B cell (primary cell): ENCODE measurements around the gene SIGMAR1. TPM values are rescaled to one million over a fixed set of nuclear protein-coding genes. Genes with fewer than 3 reads are reported as not detected.

Source experiments
- ATAC-seq: fragments of 200-7000 bp; cut with Tn5 transposase; one replicate; pipeline ENCODE4 v1.10.0; 2021; ENCODE audit warnings: low read depth, mild to moderate bottlenecking, moderate number of reproducible peaks, moderate library complexity
- CTCF ChIA-PET: fragments of 350-600 bp; sonication (Branson Sonifier 250); formaldehyde crosslinking; loops from one replicate; lab custom pipeline; 2021; ENCODE audit warnings: antibody characterized with exemption, inconsistent platforms; lab: Charles Lee
- POLR2A ChIA-PET: fragments of 350-600 bp; sonication (Branson Sonifier 250); formaldehyde crosslinking; loops from one replicate; lab custom pipeline; 2021; ENCODE audit warnings: antibody characterized with exemption; lab: Charles Lee
- DNase-seq: peaks from one replicate; pipeline ENCODE4 v3.0.0; 2013
- H2AFZ ChIP-seq: 2 replicates; pipeline ENCODE4 v1.6.1; 2012; ENCODE audit warnings: mild to moderate bottlenecking, low read depth, low read length; ENCODE audit not compliant: insufficient read depth, poor library complexity, severe bottlenecking
- H3K27ac ChIP-seq, 2 donors: 1 replicate in 1 of 2; 2 replicates in 1 of 2; pipeline ENCODE4 v1.5.1; 2012 to 2013; ENCODE audit warnings: low read length in 2 of 2, mild to moderate bottlenecking in 2 of 2, moderate library complexity in 1 of 2
- H3K27me3 ChIP-seq, 4 experiments: fragments of 200-600 bp in 1 of 4; sonication (generic) in 1 of 4; replicated peaks in 1 of 4; 1 replicate in 2 of 4; 2 replicates in 2 of 4; pipeline versions ENCODE4 v1.6.1 to v1.7.0; 2013 to 2016; ENCODE audit warnings: low read length in 3 of 4, mild to moderate bottlenecking in 2 of 4, mixed read lengths in 1 of 4, moderate library complexity in 1 of 4; ENCODE audit not compliant: insufficient read depth in 4 of 4, control insufficient read depth in 3 of 4; ENCODE audit errors: control extremely low read depth in 1 of 4
- H3K36me3 ChIP-seq, 2 experiments: replicated peaks in 1 of 2; 1 replicate in 1 of 2; 2 replicates in 1 of 2; pipeline versions ENCODE4 v1.6.1 to v1.7.1; 2013; ENCODE audit warnings: low read length in 1 of 2; ENCODE audit not compliant: insufficient read depth in 2 of 2, control insufficient read depth in 1 of 2; ENCODE audit errors: control extremely low read depth in 1 of 2, extremely low read depth in 1 of 2
- H3K4me1 ChIP-seq, 2 donors: fragments of 200-600 bp in 1 of 2; sonication (generic) in 1 of 2; 1 replicate in 1 of 2; 2 replicates in 1 of 2; pipeline versions ENCODE4 v1.5.1 to v1.6.1; 2013 to 2017; ENCODE audit warnings: low read length in 2 of 2; ENCODE audit not compliant: control insufficient read depth in 2 of 2, insufficient read depth in 2 of 2
- H3K4me2 ChIP-seq: replicated peaks from 2 replicates; pipeline ENCODE3; 2012; ENCODE audit warnings: mild to moderate bottlenecking, low read depth, low read length; ENCODE audit not compliant: poor library complexity, severe bottlenecking
- H3K4me3 ChIP-seq, 5 experiments: fragments of 200-600 bp in 1 of 5; sonication (generic) in 1 of 5; 1 replicate in 3 of 5; 2 replicates in 2 of 5; pipeline versions ENCODE4 v1.5.1 to v1.7.0; 2011 to 2016; ENCODE audit warnings: low read length in 4 of 5, mild to moderate bottlenecking in 4 of 5, low read depth in 2 of 5, control low read depth in 1 of 5, moderate library complexity in 1 of 5; ENCODE audit not compliant: insufficient read depth in 1 of 5; ENCODE audit errors: control extremely low read depth in 1 of 5, extremely low read depth in 1 of 5
- H3K79me2 ChIP-seq: fragments of 200-600 bp; sonication (generic); one replicate; pipeline ENCODE4 v1.6.0; 2016; ENCODE audit warnings: low read length; ENCODE audit not compliant: control insufficient read depth, insufficient read depth
- H3K9ac ChIP-seq: fragments of 200-600 bp; sonication (generic); 2 replicates; pipeline ENCODE4 v1.6.1; 2017; ENCODE audit warnings: mild to moderate bottlenecking, low read length, moderate library complexity
- H3K9me3 ChIP-seq, 3 donors: one replicate each; pipeline versions ENCODE4 v1.6.1 to v1.7.1; 2013; ENCODE audit warnings: low read length in 2 of 3; ENCODE audit not compliant: control insufficient read depth in 2 of 3, insufficient read depth in 1 of 3; ENCODE audit errors: control extremely low read depth in 1 of 3
- H4K20me1 ChIP-seq: 2 replicates; pipeline ENCODE4 v1.6.0; 2012; ENCODE audit warnings: mild to moderate bottlenecking, low read length; ENCODE audit not compliant: insufficient read depth, control insufficient read depth, poor library complexity, severe bottlenecking
- H3K27ac Mint-ChIP-seq: one replicate; pipeline ENCODE4 v1.8.0; 2021; ENCODE audit warnings: mixed read lengths
- H3K27me3 Mint-ChIP-seq: one replicate; pipeline ENCODE4 v1.8.0; 2021; ENCODE audit warnings: mixed read lengths
- H3K4me1 Mint-ChIP-seq: one replicate; pipeline ENCODE4 v1.8.0; 2021; ENCODE audit warnings: mixed read lengths
- H3K4me3 Mint-ChIP-seq: one replicate; pipeline ENCODE4 v1.8.0; 2021; ENCODE audit warnings: mixed read lengths
- H3K9me3 Mint-ChIP-seq: one replicate; pipeline ENCODE4 v1.8.0; 2022; ENCODE audit warnings: mixed read lengths; ENCODE audit not compliant: insufficient read depth
- EZH2 ChIP-seq: IDR thresholded peaks from 2 replicates; pipeline ENCODE4 v1.6.1; 2012; ENCODE audit warnings: borderline replicate concordance, low read depth, mild to moderate bottlenecking, moderate library complexity, low read length; ENCODE audit not compliant: insufficient read depth, poor library complexity, severe bottlenecking
- WGBS: methylation state at CpG from one replicate; pipeline ENCODE4 v1.1.5; 2013; ENCODE audit warnings: missing lambda C conversion rate; ENCODE audit not compliant: insufficient coverage; 5-methylcytosine and 5-hydroxymethylcytosine counted together
- intact Hi-C: fragments of 100-400 bp; cut with micrococcal nuclease; formaldehyde crosslinking; loops from one replicate; pipeline ENCODE4 v1.10.0; 2022
- polyA plus RNA-seq: library from polyadenylated mRNA; depleted of rRNA; stranded (reverse); fragments of >200 nt; gene quantifications from 2 replicates; pipeline ENCODE4 v1.2.3, GENCODE V29; 2012
- total RNA-seq, 2 donors: library from RNA; stranded (reverse); fragments of 120-200 nt in 1 of 2; gene quantifications; 1 replicate in 1 of 2; 2 replicates in 1 of 2; pipeline versions ENCODE4 v1.2.3 to v1.2.4, GENCODE V29; 2013 to 2022
- TF ChIP-seq, protein P1 (sequence below): fragments of 200-600 bp; IDR thresholded peaks from one replicate; pipeline ENCODE4 v1.8.0; 2022; ENCODE audit warnings: antibody characterized with exemption, mild to moderate bottlenecking

SIGMAR1 gene
- total and polyA plus RNA-seq, 2 donors (not counting 1 experiment from before 2014, with no cell fraction given): 21.4 to 30.7 TPM

DNA sequence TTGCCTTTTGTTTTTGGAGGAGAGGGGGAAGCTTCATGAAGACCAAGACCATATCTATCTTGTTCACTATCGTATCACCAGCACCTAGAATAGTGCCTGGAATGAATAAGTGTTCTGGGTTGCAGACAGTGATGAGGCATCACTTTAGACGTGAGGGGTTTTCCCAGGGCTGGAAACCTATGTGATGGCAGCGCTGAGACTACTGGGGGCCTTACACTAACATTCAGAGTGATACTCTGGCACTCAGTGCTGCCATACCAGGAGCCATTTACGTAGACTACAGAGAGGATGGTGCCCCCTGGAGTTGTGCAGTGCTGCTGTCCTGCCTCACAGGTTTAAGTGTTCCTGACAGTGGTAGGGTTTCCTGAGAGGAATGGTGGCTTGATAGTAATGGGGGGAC lies 46.6 kb upstream of the SIGMAR1 start:
- 78% methylated on average over 3 of the region's 4 CpGs for WGBS
- H3K36me3 ChIP-seq: no peaks in the 10 kb centered on the region
- H3K9me3 ChIP-seq: no peaks in the 10 kb centered on the region
- no peaks in the 10 kb centered on the region for H4K20me1 ChIP-seq
- no peaks in the 10 kb centered on the region for H3K79me2 ChIP-seq
- Mint-ChIP-seq H3K27ac (no peak overlapping the region), H3K4me3 (no peak overlapping the region), H3K9me3 (no peaks in the 10 kb centered on the region), H3K4me1 (peaks cover 3% of the 10 kb centered on the region), H3K27me3 (peaks cover 7% of the 10 kb centered on the region)
- peaks cover 0 to 8% of the 10 kb centered on the region in 2 donors for H3K4me1 ChIP-seq
- H3K4me2 ChIP-seq: no peak overlapping the region
- H3K27ac ChIP-seq: no peak overlapping the region
- H3K27me3 ChIP-seq: peaks cover 0 to 2% (median 0%) of the 10 kb centered on the region in 4 experiments
- no peak for ATAC-seq
- H3K4me3 ChIP-seq: no peak overlapping the region
- ChIA-PET POLR2A (no interaction called here), CTCF (no interaction called here)
- H2AFZ ChIP-seq: no peak overlapping the region
- no peak for DNase-seq
- intact Hi-C loops: no loop called here
- H3K9ac ChIP-seq: no peak overlapping the region
- TF ChIP-seq, protein P1, sequence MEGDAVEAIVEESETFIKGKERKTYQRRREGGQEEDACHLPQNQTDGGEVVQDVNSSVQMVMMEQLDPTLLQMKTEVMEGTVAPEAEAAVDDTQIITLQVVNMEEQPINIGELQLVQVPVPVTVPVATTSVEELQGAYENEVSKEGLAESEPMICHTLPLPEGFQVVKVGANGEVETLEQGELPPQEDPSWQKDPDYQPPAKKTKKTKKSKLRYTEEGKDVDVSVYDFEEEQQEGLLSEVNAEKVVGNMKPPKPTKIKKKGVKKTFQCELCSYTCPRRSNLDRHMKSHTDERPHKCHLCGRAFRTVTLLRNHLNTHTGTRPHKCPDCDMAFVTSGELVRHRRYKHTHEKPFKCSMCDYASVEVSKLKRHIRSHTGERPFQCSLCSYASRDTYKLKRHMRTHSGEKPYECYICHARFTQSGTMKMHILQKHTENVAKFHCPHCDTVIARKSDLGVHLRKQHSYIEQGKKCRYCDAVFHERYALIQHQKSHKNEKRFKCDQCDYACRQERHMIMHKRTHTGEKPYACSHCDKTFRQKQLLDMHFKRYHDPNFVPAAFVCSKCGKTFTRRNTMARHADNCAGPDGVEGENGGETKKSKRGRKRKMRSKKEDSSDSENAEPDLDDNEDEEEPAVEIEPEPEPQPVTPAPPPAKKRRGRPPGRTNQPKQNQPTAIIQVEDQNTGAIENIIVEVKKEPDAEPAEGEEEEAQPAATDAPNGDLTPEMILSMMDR: no peak
- no peak for TF ChIP-seq EZH2

DNA sequence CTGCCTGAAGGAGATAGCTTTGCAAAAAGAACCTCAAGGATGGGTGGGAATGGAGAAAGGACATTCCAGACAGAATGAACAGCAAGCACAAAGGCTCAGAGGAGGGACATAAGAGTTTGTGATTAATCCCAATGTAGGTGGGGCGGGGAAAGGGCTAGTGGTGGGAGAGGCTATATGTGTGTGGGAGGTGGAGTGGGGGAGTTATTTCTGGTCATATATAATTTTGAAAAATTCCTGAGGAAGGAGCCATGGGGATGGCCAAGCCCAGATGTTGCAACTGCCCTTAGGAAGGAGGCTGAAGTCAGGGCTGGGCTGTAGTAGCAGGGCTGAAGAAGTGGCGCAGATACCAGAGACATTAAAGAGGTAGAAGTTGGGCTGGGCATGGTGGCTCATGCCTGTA lies 38.3 kb upstream of the SIGMAR1 start:
- CTCF ChIA-PET: interaction anchor here (0.6 to 1.7 kb wide), 3 partner anchors 23 to 198 kb away, joined by 3 to 15 read pairs (median 3); no protein-coding TSS in a partner anchor
- no peaks in the 10 kb centered on the region for H3K9me3 ChIP-seq
- H4K20me1 ChIP-seq: no peaks in the 10 kb centered on the region
- H3K36me3 ChIP-seq: no peaks in the 10 kb centered on the region
- intact Hi-C loops: loop anchor here (2.0 kb wide), 1 partner anchor 27 kb away; no protein-coding TSS in a partner anchor
- no peak overlapping the region for H3K4me3 ChIP-seq
- no peaks in the 10 kb centered on the region for H3K4me1 Mint-ChIP-seq
- H2AFZ ChIP-seq: no peak overlapping the region
- H3K27ac Mint-ChIP-seq: no peak overlapping the region
- DNase-seq (no peak), ATAC-seq (no peak)
- no peak for TF ChIP-seq EZH2
- TF ChIP-seq, protein P1: no peak
- no peak overlapping the region for H3K9ac ChIP-seq
- H3K4me1 ChIP-seq: no peaks in the 10 kb centered on the region
- no peak overlapping the region for H3K4me3 Mint-ChIP-seq
- no peaks in the 10 kb centered on the region for H3K27me3 Mint-ChIP-seq
- WGBS: 100% methylated on average over 2 of the region's 2 CpGs
- POLR2A ChIA-PET: no interaction called here
- no peak overlapping the region for H3K4me2 ChIP-seq
- H3K27me3 ChIP-seq: peaks cover 0 to 2% (median 0%) of the 10 kb centered on the region in 4 experiments
- no peak overlapping the region for H3K27ac ChIP-seq
- no peaks in the 10 kb centered on the region for H3K79me2 ChIP-seq
- peaks cover 3% of the 10 kb centered on the region for H3K9me3 Mint-ChIP-seq
